H9 (cell line): ENCODE data around the gene WDR81. TPM values are rescaled to one million over a fixed set of nuclear protein-coding genes. Genes with fewer than 3 reads are reported as not detected.

Source experiments
- DNase-seq: peaks from one replicate; pipeline ENCODE4 v3.0.0-alpha.2; 2017
- H2AFZ ChIP-seq: one replicate; pipeline ENCODE4 v1.6.1; 2013; ENCODE audit warnings: mild to moderate bottlenecking, low read length, control low read depth, moderate library complexity
- H2AK5ac ChIP-seq: 2 replicates; pipeline ENCODE4 v1.6.1; 2013; ENCODE audit warnings: low read length, control low read depth, mixed read lengths; ENCODE audit not compliant: insufficient read length
- H2BK120ac ChIP-seq: one replicate; pipeline ENCODE4 v1.6.1; 2013; ENCODE audit warnings: low read depth, mild to moderate bottlenecking, low read length, control low read depth, inconsistent platforms; ENCODE audit not compliant: poor library complexity, severe bottlenecking
- H2BK12ac ChIP-seq: 2 replicates; pipeline ENCODE4 v1.6.1; 2013; ENCODE audit warnings: low read length, control low read depth, mixed read lengths, low read depth; ENCODE audit not compliant: insufficient read length
- H2BK15ac ChIP-seq: 2 replicates; pipeline ENCODE4 v1.6.1; 2013; ENCODE audit warnings: low read depth, low read length, control low read depth
- H2BK20ac ChIP-seq: one replicate; pipeline ENCODE4 v1.6.1; 2013; ENCODE audit warnings: low read depth, mild to moderate bottlenecking, low read length, control low read depth, inconsistent platforms; ENCODE audit not compliant: poor library complexity, severe bottlenecking
- H2BK5ac ChIP-seq: 2 replicates; pipeline ENCODE4 v1.6.1; 2013; ENCODE audit warnings: low read length, control low read depth, mixed read lengths; ENCODE audit not compliant: insufficient read length
- H3K14ac ChIP-seq: 2 replicates; pipeline ENCODE4 v1.6.1; 2013; ENCODE audit warnings: low read length, control low read depth; ENCODE audit not compliant: insufficient read depth
- H3K18ac ChIP-seq: 2 replicates; pipeline ENCODE4 v1.6.1; 2013; ENCODE audit warnings: low read depth, mild to moderate bottlenecking, mixed read lengths, low read length, control low read depth; ENCODE audit not compliant: insufficient read length
- H3K23ac ChIP-seq: 2 replicates; pipeline ENCODE4 v1.6.1; 2013; ENCODE audit warnings: low read length, control low read depth, mixed read lengths, low read depth; ENCODE audit not compliant: insufficient read length
- H3K23me2 ChIP-seq: 2 replicates; pipeline ENCODE4 v1.6.1; 2013; ENCODE audit warnings: low read depth, mild to moderate bottlenecking, mixed read lengths, low read length, control low read depth; ENCODE audit not compliant: insufficient read length, poor library complexity, severe bottlenecking
- H3K27ac ChIP-seq: 2 replicates; pipeline ENCODE4 v1.5.1; 2013; ENCODE audit warnings: low read length, control low read depth, mixed read lengths, low read depth; ENCODE audit not compliant: insufficient read length
- H3K27me3 ChIP-seq: 2 replicates; pipeline ENCODE4 v1.6.1; 2013; ENCODE audit warnings: low read length, control low read depth, inconsistent platforms; ENCODE audit not compliant: insufficient read depth
- H3K4ac ChIP-seq: 2 replicates; pipeline ENCODE4 v1.6.1; 2013; ENCODE audit warnings: low read depth, mild to moderate bottlenecking, control low read depth, inconsistent platforms, low read length, moderate library complexity
- H3K4me1 ChIP-seq: 2 replicates; pipeline ENCODE4 v1.6.1; 2013; ENCODE audit warnings: low read length, control low read depth, inconsistent platforms; ENCODE audit not compliant: insufficient read depth
- H3K4me2 ChIP-seq: 2 replicates; pipeline ENCODE4 v1.6.1; 2013; ENCODE audit warnings: low read length, control low read depth, mixed read lengths; ENCODE audit not compliant: insufficient read length, insufficient read depth
- H3K56ac ChIP-seq: 2 replicates; pipeline ENCODE4 v1.6.1; 2013; ENCODE audit warnings: low read depth, mild to moderate bottlenecking, mixed read lengths, low read length, control low read depth; ENCODE audit not compliant: insufficient read length
- H3K79me1 ChIP-seq: 2 replicates; pipeline ENCODE4 v1.6.1; 2013; ENCODE audit warnings: low read depth, mild to moderate bottlenecking, moderate library complexity, low read length, control low read depth, inconsistent platforms; ENCODE audit not compliant: insufficient read depth, poor library complexity, severe bottlenecking
- H3K79me2 ChIP-seq: 2 replicates; pipeline ENCODE4 v1.6.1; 2013; ENCODE audit warnings: low read length, control low read depth, inconsistent platforms; ENCODE audit not compliant: insufficient read depth
- H3K9ac ChIP-seq: 2 replicates; pipeline ENCODE4 v1.6.1; 2013; ENCODE audit warnings: low read length, control low read depth, mixed read lengths; ENCODE audit not compliant: insufficient read length; ENCODE audit errors: extremely low read depth
- H3K9me3 ChIP-seq: one replicate; pipeline ENCODE4 v1.6.1; 2013; ENCODE audit warnings: low read depth, low read length, inconsistent platforms; ENCODE audit not compliant: control insufficient read depth
- H3T11ph ChIP-seq: one replicate; pipeline ENCODE4 v1.6.1; 2013; ENCODE audit warnings: mild to moderate bottlenecking, low read length, control low read depth, inconsistent platforms
- H4K20me1 ChIP-seq: one replicate; pipeline ENCODE4 v1.6.1; 2013; ENCODE audit not compliant: control insufficient read depth, insufficient read length, insufficient read depth
- H4K5ac ChIP-seq: 2 replicates; pipeline ENCODE4 v1.6.1; 2013; ENCODE audit warnings: low read depth, mild to moderate bottlenecking, mixed read lengths, low read length, control low read depth; ENCODE audit not compliant: insufficient read length
- H4K8ac ChIP-seq: replicated peaks from 2 replicates; pipeline ENCODE4 v1.6.1; 2013; ENCODE audit warnings: low read length, control low read depth, mixed read lengths, low read depth; ENCODE audit not compliant: insufficient read length
- H4K91ac ChIP-seq: 2 replicates; pipeline ENCODE4 v1.6.1; 2013; ENCODE audit warnings: low read depth, mild to moderate bottlenecking, moderate library complexity, mixed read lengths, low read length, control low read depth; ENCODE audit not compliant: insufficient read length
- H3K27ac Mint-ChIP-seq, 3 experiments: 2 replicates in 2 of 3; 3 replicates in 1 of 3; pipeline ENCODE4 v1.8.0; 2020 to 2021; ENCODE audit warnings: mixed read lengths in 3 of 3, mild to moderate bottlenecking in 1 of 3, moderate library complexity in 1 of 3
- H3K27me3 Mint-ChIP-seq: 2 replicates; pipeline ENCODE4 v1.8.0; 2021; ENCODE audit warnings: low read depth, mild to moderate bottlenecking, moderate library complexity, mixed read lengths
- H3K36me3 Mint-ChIP-seq, 3 experiments: 2 replicates in 2 of 3; 3 replicates in 1 of 3; pipeline ENCODE4 v1.8.0; 2020 to 2021; ENCODE audit warnings: low read depth in 3 of 3, mixed read lengths in 3 of 3; ENCODE audit not compliant: insufficient read depth in 1 of 3
- H3K4me1 Mint-ChIP-seq, 2 experiments: 2 replicates each; pipeline ENCODE4 v1.8.0; 2020; ENCODE audit warnings: mixed read lengths in 2 of 2
- H3K4me3 Mint-ChIP-seq, 2 experiments: 2 replicates in 1 of 2; 3 replicates in 1 of 2; pipeline ENCODE4 v1.8.0; 2020 to 2021; ENCODE audit warnings: mild to moderate bottlenecking in 2 of 2, mixed read lengths in 2 of 2, moderate library complexity in 1 of 2
- H3K9me3 Mint-ChIP-seq, 2 experiments: 2 replicates in 1 of 2; 3 replicates in 1 of 2; pipeline ENCODE4 v1.8.0; 2020; ENCODE audit warnings: mild to moderate bottlenecking in 2 of 2, mixed read lengths in 2 of 2, moderate library complexity in 1 of 2
- CTCF ChIP-seq: fragments of 200-600 bp; sonication (generic); conservative IDR thresholded peaks from 3 replicates; pipeline ENCODE4 v1.8.0; 2021; ENCODE audit warnings: antibody characterized with exemption, mild to moderate bottlenecking
- WGBS: extraction: QIAGEN DNeasy Blood & Tissue Kit; methylation state at CpG from one replicate; pipeline ENCODE4 v1.1.7; 2013; ENCODE audit warnings: missing lambda C conversion rate, low lambda C conversion rate, mixed read lengths; ENCODE audit not compliant: insufficient read length; ENCODE audit errors: extremely low coverage; 5-methylcytosine and 5-hydroxymethylcytosine counted together
- total RNA-seq: library from RNA; stranded (reverse); gene quantifications from 2 replicates; pipeline ENCODE4 v1.2.1, GENCODE V29; 2021

WDR81 gene
- total RNA-seq, 1 experiment from 2014 or later, result 20.2 TPM

GRCh38 chr17:1703063-1703462 is 21.4 kb upstream of the WDR81 start:
- Histone ChIP-seq H4K8ac (no peak overlapping the region), H3K27me3 (no peaks in the 10 kb centered on the region), H2AFZ (no peak overlapping the region), H3K4ac (no peak overlapping the region), H3T11ph (no peak overlapping the region), H3K23me2 (no peaks in the 10 kb centered on the region), H2BK15ac (no peak overlapping the region), H4K91ac (no peak overlapping the region), H3K56ac (no peak overlapping the region), H2BK120ac (no peak overlapping the region), H2AK5ac (no peak overlapping the region), H3K79me1 (no peaks in the 10 kb centered on the region), H3K79me2 (no peaks in the 10 kb centered on the region), H3K18ac (no peak overlapping the region), H3K4me2 (no peak overlapping the region), H4K5ac (no peak overlapping the region), H4K20me1 (no peaks in the 10 kb centered on the region), H3K27ac (no peak overlapping the region), H3K4me1 (no peaks in the 10 kb centered on the region), H2BK12ac (no peak overlapping the region), H2BK20ac (no peak overlapping the region), H3K9ac (no peak overlapping the region), H3K23ac (no peak overlapping the region), H2BK5ac (no peak overlapping the region), H3K9me3 (no peaks in the 10 kb centered on the region), H3K14ac (no peak overlapping the region)
- WGBS, result no CpG with 5 or more reads among the region's 4 CpGs
- peaks cover 3 to 5% of the 10 kb centered on the region in 2 experiments; a peak in 3 of 4 replicates for H3K4me1 Mint-ChIP-seq
- H3K27me3 Mint-ChIP-seq, result peaks cover 5% of the 10 kb centered on the region
- TF ChIP-seq CTCF, result no peak
- no peak overlapping the region for H3K27ac Mint-ChIP-seq
- H3K9me3 Mint-ChIP-seq, result no peaks in the 10 kb centered on the region
- no peak for DNase-seq
- no peak overlapping the region for H3K4me3 Mint-ChIP-seq
- H3K36me3 Mint-ChIP-seq, result no peaks in the 10 kb centered on the region
